Nephron progenitor cell (in vitro differentiated cells): Measurements from ENCODE around the gene EPN2.
A peak's percentile ranks its signal among the peaks of the same experiment; 100 is the strongest.

Experiments
- DNase-seq: peaks from one replicate; pipeline ENCODE4 v3.0.0; 2021
- H3K27ac Mint-ChIP-seq: 2 replicates; pipeline ENCODE4 v1.8.0; 2021; ENCODE audit warnings: mild to moderate bottlenecking, moderate library complexity, mixed read lengths
- H3K27me3 Mint-ChIP-seq: 2 replicates; pipeline ENCODE4 v1.8.0; 2021; ENCODE audit warnings: mild to moderate bottlenecking, low read depth, mixed read lengths; ENCODE audit not compliant: poor library complexity
- H3K36me3 Mint-ChIP-seq: 2 replicates; pipeline ENCODE4 v1.8.0; 2021; ENCODE audit warnings: low read depth, mixed read lengths
- H3K4me1 Mint-ChIP-seq: 2 replicates; pipeline ENCODE4 v1.8.0; 2021; ENCODE audit warnings: mixed read lengths
- H3K4me3 Mint-ChIP-seq: 2 replicates; pipeline ENCODE4 v1.8.0; 2021; ENCODE audit warnings: mild to moderate bottlenecking, moderate library complexity, mixed read lengths
- H3K9me3 Mint-ChIP-seq: 2 replicates; pipeline ENCODE4 v1.8.0; 2021; ENCODE audit warnings: mild to moderate bottlenecking, moderate library complexity, mixed read lengths
- CTCF ChIP-seq: fragments of 200-600 bp; sonication (generic); IDR thresholded peaks from 2 replicates; pipeline ENCODE4 v1.5.0; 2021; ENCODE audit warnings: antibody characterized with exemption

Gene EPN2

GRCh38 chr17:19381741-19382444 lies 144.7 kb downstream of the EPN2 start:
- Mint-ChIP-seq H3K27ac (no peak overlapping the region), H3K4me3 (no peak overlapping the region), H3K27me3 (no peaks in the 10 kb centered on the region), H3K36me3 (peaks cover 38% of the 10 kb centered on the region), H3K4me1 (peaks cover 48% of the 10 kb centered on the region), H3K9me3 (no peaks in the 10 kb centered on the region)
- no peak for DNase-seq
- TF ChIP-seq CTCF = no peak

DNA sequence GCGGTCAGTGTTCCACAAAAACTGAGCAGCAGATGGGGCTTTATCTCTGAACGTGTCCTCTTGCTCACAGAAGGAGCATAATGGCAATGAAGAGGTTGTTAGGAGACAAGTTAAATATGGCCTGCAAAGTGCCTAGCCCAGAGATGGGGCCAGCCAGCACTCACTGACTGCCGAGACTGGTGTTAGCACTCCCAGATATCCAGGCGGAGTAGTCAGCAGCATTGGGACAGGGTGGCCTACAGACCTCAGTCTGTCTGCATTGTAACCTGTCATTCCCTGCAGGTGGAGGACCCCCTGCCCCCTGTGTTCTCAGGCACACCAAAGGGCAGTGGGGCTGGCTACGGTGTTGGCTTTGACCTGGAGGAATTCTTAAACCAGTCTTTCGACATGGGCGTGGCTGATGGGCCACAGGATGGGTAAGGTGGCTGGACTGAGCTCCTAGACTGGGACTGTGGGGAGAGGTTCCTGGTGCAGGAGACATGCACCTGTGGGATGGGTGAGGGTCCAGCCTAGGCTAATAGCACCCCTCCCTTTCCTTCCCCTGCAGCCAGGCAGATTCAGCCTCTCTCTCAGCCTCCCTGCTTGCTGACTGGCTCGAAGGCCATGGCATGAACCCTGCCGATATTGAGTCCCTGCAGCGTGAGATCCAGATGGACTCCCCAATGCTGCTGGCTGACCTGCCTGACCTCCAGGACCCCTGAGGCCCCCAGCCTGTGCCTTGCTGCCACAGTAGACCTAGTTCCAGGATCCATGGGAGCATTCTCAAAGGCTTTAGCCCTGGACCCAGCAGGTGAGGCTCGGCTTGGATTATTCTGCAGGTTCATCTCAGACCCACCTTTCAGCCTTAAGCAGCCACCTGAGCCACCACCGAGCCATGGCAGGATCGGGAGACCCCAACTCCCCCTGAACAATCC lies 145.6 kb downstream of the EPN2 start:
- H3K27me3 Mint-ChIP-seq = no peaks in the 10 kb centered on the region
- H3K4me1 Mint-ChIP-seq = peaks cover 54% of the 10 kb centered on the region
- TF ChIP-seq CTCF = no peak
- no peak overlapping the region for H3K4me3 Mint-ChIP-seq
- H3K9me3 Mint-ChIP-seq = no peaks in the 10 kb centered on the region
- peaks cover 38% of the 10 kb centered on the region for H3K36me3 Mint-ChIP-seq
- no peak overlapping the region for H3K27ac Mint-ChIP-seq
- DNase-seq = no peak

- peaks cover 61% of the 10 kb centered on the region for H3K4me1 Mint-ChIP-seq
- no peaks in the 10 kb centered on the region for H3K9me3 Mint-ChIP-seq
- TF ChIP-seq CTCF = no peak
- no peaks in the 10 kb centered on the region for H3K27me3 Mint-ChIP-seq
- no peak for DNase-seq
- no peak overlapping the region for H3K4me3 Mint-ChIP-seq
- peak overlapping the region; percentile 97 for H3K27ac Mint-ChIP-seq
- H3K36me3 Mint-ChIP-seq = peaks cover 38% of the 10 kb centered on the region
Observed at GRCh38 chr17:19383681-19384470, 146.7 kb downstream of the EPN2 start.

- H3K9me3 Mint-ChIP-seq = no peaks in the 10 kb centered on the region
- TF ChIP-seq CTCF = no peak
- DNase-seq = no peak
- peaks cover 31% of the 10 kb centered on the region for H3K36me3 Mint-ChIP-seq
- no peak overlapping the region for H3K4me3 Mint-ChIP-seq
- no peaks in the 10 kb centered on the region for H3K27me3 Mint-ChIP-seq
- peak overlapping the region; percentile 97 for H3K27ac Mint-ChIP-seq
- peaks cover 62% of the 10 kb centered on the region for H3K4me1 Mint-ChIP-seq
Observed at GRCh38 chr17:19384723-19385391, 147.7 kb downstream of the EPN2 start.

DNA sequence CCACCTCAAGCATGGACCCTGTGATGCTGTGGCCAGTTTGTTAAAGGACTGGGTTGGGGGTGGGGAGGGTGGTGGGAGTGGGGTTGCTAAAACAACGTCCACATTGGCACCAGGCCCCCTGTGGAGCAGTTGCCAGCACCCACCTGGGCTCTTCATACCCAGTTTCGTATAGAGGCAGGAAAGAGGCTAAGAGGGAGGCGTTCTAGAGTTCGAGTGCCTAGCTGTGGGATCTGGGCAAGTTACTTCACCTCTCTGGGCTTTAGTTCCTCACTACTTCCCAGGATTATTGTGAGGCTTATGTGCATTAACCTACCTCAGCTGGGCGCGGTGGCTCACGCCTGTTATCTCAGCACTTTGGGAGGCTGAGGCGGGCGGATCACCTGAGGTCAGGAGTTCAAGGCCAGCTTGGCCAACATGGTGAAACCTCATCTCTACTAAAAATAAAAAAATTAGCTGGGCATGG lies 148.4 kb downstream of the EPN2 start:
- H3K27ac Mint-ChIP-seq = no peak overlapping the region
- H3K4me1 Mint-ChIP-seq = peaks cover 61% of the 10 kb centered on the region
- H3K9me3 Mint-ChIP-seq = no peaks in the 10 kb centered on the region
- no peaks in the 10 kb centered on the region for H3K27me3 Mint-ChIP-seq
- H3K4me3 Mint-ChIP-seq = no peak overlapping the region
- peaks cover 24% of the 10 kb centered on the region for H3K36me3 Mint-ChIP-seq
- TF ChIP-seq CTCF = no peak
- no peak for DNase-seq
